Testis (tissue), 3 donors: ENCODE measurements around the gene SDHA. TPM values are rescaled to one million over a fixed set of nuclear protein-coding genes. Genes with fewer than 3 reads are reported as not detected.
"Not testable (repeated sequence)": the region's sequence is repeated elsewhere in the genome, so short reads cannot be mapped to it uniquely, and the experiment has no call there.

Experiments
- DNase-seq: peaks from one replicate; pipeline ENCODE4 v3.0.0-alpha.2; 2019
- H3K27ac ChIP-seq, 2 donors: fragments of 200-600 bp; sonication (generic); one replicate each; pipeline ENCODE4 v1.5.1; 2019
- H3K27me3 ChIP-seq: fragments of 200-600 bp; sonication (generic); one replicate; pipeline ENCODE4 v1.5.1; 2019
- H3K36me3 ChIP-seq: fragments of 200-600 bp; sonication (generic); one replicate; pipeline ENCODE4 v1.5.1; 2017; ENCODE audit warnings: low read depth; ENCODE audit errors: missing control alignments
- H3K4me1 ChIP-seq: fragments of 200-600 bp; sonication (generic); one replicate; pipeline ENCODE4 v1.5.1; 2019
- H3K4me3 ChIP-seq, 2 donors: fragments of 200-600 bp; sonication (generic); one replicate each; pipeline ENCODE4 v1.5.1; 2017 to 2019
- H3K9me3 ChIP-seq: fragments of 200-600 bp; sonication (generic); one replicate; pipeline ENCODE4 v1.5.1; 2017
- POLR2A ChIP-seq: fragments of 450-650 bp; IDR thresholded peaks from one replicate; pipeline ENCODE4 v1.6.1; 2017; ENCODE audit warnings: antibody characterized with exemption, mild to moderate bottlenecking, moderate library complexity
- WGBS, 2 donors: methylation state at CpG; one replicate each; pipeline ENCODE4 v1.1.5; 2018; 5-methylcytosine and 5-hydroxymethylcytosine counted together
- intact Hi-C: fragments of 100-400 bp; cut with DNase I; formaldehyde crosslinking; loops from one replicate; pipeline ENCODE4 v1.15.1; 2023; ENCODE audit warnings: low total_unique reads
- polyA plus RNA-seq: library from polyadenylated mRNA; stranded (reverse); fragments of 350-450 nt; fragmentation: Illumina TruSeq; extraction: RNeasy Lipid Tissue Mini Kit (QIAGEN cat#74804); gene quantifications from one replicate; pipeline ENCODE4 v1.2.3, GENCODE V29; 2014; ENCODE audit warnings: low read depth, low replicate concordance; ENCODE audit not compliant: insufficient read depth
- total RNA-seq, 2 donors: library from RNA; depleted of rRNA; stranded (reverse); fragments of >200 nt; gene quantifications; one replicate each; pipeline ENCODE4 v1.2.3, GENCODE V29; 2016
- TF ChIP-seq, protein P1 (sequence below), 3 experiments: fragments of 450-650 bp in 2 of 3; fragments of 200-600 bp in 1 of 3; sonication (generic) in 1 of 3; IDR thresholded peaks; one replicate each; pipeline ENCODE4 v1.5.1; 2016 to 2019; ENCODE audit warnings: antibody characterized with exemption in 3 of 3, mild to moderate bottlenecking in 2 of 3, moderate library complexity in 1 of 3

The SDHA gene
- total and polyA plus RNA-seq, 3 donors from 2014 or later: 96.9 to 195 (median 107) TPM

DNA sequence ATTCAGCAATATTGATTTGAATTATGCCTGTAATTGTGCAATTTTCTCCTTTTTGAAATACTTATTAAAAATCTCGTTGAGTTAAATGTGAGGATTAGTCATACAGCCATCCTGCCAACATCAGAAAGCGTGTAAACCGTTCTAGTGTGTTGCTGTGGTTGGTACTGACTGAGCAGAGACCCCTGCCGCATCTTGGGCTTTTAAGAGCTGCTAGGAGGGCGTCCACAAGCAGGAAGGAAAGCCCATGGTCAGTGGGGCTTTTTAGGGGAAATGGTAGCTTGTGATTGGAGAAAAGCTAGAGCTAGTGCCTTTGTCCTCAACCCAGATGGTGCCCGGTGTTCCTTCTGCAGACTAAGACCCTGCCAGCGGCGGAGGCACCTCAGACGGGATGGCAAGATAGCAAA lies 1.3 kb downstream of the SDHA start:
- H3K9me3 ChIP-seq: no peaks in the 10 kb centered on the region
- no peaks in the 10 kb centered on the region for H3K27me3 ChIP-seq
- 7 to 13% methylated on average over 9 of the region's 9 CpGs for WGBS, 2 donors
- H3K36me3 ChIP-seq: no peaks in the 10 kb centered on the region
- H3K27ac ChIP-seq: peak overlapping the region; percentile 29 to 89
- TF ChIP-seq, protein P1, sequence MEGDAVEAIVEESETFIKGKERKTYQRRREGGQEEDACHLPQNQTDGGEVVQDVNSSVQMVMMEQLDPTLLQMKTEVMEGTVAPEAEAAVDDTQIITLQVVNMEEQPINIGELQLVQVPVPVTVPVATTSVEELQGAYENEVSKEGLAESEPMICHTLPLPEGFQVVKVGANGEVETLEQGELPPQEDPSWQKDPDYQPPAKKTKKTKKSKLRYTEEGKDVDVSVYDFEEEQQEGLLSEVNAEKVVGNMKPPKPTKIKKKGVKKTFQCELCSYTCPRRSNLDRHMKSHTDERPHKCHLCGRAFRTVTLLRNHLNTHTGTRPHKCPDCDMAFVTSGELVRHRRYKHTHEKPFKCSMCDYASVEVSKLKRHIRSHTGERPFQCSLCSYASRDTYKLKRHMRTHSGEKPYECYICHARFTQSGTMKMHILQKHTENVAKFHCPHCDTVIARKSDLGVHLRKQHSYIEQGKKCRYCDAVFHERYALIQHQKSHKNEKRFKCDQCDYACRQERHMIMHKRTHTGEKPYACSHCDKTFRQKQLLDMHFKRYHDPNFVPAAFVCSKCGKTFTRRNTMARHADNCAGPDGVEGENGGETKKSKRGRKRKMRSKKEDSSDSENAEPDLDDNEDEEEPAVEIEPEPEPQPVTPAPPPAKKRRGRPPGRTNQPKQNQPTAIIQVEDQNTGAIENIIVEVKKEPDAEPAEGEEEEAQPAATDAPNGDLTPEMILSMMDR (IDR thresholded peaks at IDR 0.05): no peak
- no peak for TF ChIP-seq POLR2A
- H3K4me3 ChIP-seq: peak overlapping the region; percentile 92 to 97
- intact Hi-C loops: no loop called here
- H3K4me1 ChIP-seq: peaks cover 4% of the 10 kb centered on the region
- DNase-seq: peak; percentile 40

DNA sequence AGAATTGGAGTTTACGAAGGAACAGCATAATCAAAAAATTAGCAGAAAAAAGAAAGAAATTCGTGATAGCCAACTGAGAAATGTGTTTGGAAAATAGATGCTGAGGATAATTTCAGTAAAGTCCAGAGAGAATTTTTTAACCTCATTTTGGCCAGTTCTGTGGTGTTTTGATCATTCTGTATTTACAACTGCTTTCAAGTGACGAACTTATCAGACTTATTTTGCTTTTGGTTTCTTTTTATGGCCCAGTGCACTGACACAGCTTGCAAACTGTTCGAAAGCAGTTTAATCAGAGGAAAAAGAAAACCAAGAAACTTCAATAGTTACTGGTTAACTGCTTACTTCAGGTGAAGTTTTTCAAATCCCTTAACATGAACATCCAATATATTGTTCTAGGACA lies 1.9 kb downstream of the SDHA start:
- no peak for DNase-seq
- no peaks in the 10 kb centered on the region for H3K27me3 ChIP-seq
- TF ChIP-seq, protein P1 (IDR thresholded peaks at IDR 0.05): no peak
- no peak for TF ChIP-seq POLR2A
- H3K36me3 ChIP-seq: no peaks in the 10 kb centered on the region
- peaks cover 4% of the 10 kb centered on the region for H3K4me1 ChIP-seq
- peak overlapping the region; percentile 92 to 97 for H3K4me3 ChIP-seq
- WGBS, 2 donors: 17 to 29% methylated on average over 4 of the region's 4 CpGs
- H3K27ac ChIP-seq: peak overlapping the region; percentile 29 to 89
- intact Hi-C loops: no loop called here
- H3K9me3 ChIP-seq: no peaks in the 10 kb centered on the region

DNA sequence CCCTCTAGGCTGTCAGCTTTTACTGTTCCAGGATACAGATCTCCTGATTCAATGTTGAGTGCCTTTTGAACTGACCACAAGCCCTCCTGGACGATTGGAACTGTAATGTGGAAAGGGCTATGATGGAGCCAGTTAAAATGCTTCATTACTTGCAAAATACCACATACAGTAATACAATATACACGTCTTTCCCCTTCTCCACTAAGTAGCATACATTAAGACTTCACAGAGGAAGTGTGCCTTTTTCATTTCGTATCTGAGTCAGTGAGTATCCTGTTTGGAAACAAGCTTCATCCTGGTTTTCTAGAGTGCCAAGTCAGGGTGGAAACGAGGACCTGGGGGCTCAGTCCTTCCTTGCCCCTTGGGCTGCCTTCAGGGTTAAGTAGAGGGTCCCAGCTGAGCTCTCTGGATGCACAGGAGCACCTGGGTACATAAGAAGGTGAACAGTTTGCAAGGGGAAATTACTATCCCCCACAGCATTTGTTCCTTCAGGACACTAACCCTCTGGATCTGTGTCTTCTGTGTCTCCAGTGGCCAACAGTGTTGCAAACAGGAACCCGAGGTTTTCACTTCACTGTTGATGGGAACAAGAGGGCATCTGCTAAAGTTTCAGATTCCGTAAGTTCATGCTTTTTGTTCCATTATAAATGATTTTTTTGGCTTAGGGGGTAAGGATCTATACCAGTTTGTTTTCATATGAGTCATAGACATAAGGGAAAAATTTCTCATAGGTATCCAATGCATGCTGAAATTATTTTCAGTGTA lies 5.0 kb downstream of the SDHA start:
- H3K4me1 ChIP-seq, H3K27ac ChIP-seq, H3K27me3 ChIP-seq, intact Hi-C loops, H3K4me3 ChIP-seq, H3K36me3 ChIP-seq, H3K9me3 ChIP-seq, DNase-seq: not testable (repeated sequence)
- WGBS, 2 donors: 69 to 72% methylated on average over 6 of the region's 6 CpGs

DNA sequence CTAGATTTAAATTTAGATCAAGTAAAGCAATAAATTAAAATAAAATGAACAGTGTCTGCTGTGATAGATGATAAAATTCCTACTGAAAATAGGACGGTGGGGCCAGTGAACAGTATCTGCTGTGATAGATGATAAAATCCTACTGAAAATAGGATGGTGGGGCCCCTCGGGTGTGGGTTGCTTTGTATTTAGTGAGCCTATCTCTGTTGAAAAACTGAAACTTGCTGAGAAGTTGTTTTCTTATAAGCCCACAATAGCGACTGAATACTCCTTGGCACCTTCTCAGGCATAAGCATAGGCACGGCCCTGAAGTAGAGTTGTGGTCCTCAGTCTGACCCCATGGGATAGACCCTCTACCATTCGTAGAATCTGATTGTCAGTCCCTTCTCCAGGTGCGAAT lies 5.7 kb downstream of the SDHA start:
- 77 to 82% methylated on average over 6 of the region's 6 CpGs for WGBS, 2 donors
- no peak for DNase-seq
- intact Hi-C loops: no loop called here
- Histone ChIP-seq H3K36me3 (no peaks in the 10 kb centered on the region), H3K4me1 (peaks cover 4% of the 10 kb centered on the region), H3K27ac (no peak overlapping the region), H3K27me3 (no peaks in the 10 kb centered on the region), H3K9me3 (no peaks in the 10 kb centered on the region), H3K4me3 (no peak overlapping the region)
- TF ChIP-seq, protein P1 (IDR thresholded peaks at IDR 0.05): no peak
- no peak for TF ChIP-seq POLR2A

DNA sequence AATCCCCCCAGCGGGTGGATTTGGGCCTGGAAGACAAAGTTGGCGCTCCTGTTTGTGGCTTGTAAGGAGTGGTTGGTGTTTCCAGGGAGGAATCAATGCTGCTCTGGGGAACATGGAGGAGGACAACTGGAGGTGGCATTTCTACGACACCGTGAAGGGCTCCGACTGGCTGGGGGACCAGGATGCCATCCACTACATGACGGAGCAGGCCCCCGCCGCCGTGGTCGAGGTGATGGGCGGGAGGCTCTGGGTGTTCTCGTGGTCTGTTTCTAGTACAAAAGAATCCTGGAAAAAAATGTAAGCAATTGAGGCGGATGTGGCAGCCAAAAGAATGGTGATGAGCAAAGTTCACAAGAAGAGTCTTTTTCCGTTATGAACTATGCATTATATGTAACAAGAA lies 7.2 kb downstream of the SDHA start:
- intact Hi-C loops: no loop called here
- H3K4me3 ChIP-seq: no peak overlapping the region
- no peak for TF ChIP-seq POLR2A
- TF ChIP-seq, protein P1 (IDR thresholded peaks at IDR 0.05): no peak
- H3K4me1 ChIP-seq: no peaks in the 10 kb centered on the region
- H3K27ac ChIP-seq: no peak overlapping the region
- WGBS, 2 donors: 96 to 98% methylated on average over 14 of the region's 14 CpGs
- no peaks in the 10 kb centered on the region for H3K9me3 ChIP-seq
- H3K27me3 ChIP-seq: no peaks in the 10 kb centered on the region
- no peak for DNase-seq
- H3K36me3 ChIP-seq: no peaks in the 10 kb centered on the region

DNA sequence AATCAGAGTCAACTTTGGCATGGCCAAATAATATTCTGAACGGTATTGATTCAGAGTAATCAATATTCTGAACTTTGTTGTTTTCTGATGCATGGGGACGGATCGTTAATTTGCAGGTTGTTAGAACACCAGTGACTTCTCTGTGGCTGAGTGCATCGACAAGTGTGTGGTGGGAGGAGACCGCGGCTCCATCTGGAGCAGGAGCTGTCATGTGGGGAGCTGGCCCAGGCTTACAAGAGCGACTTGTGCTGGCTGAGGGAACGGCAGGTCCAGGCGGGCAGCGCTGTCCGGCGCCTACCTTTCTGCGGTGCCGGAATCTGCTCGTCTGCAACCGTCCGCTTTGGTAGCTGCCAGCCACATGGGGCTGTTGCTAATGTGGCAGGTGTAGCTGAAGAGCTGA lies 9.3 kb downstream of the SDHA start:
- H3K27me3 ChIP-seq, H3K36me3 ChIP-seq, H3K4me1 ChIP-seq, H3K27ac ChIP-seq, H3K4me3 ChIP-seq, intact Hi-C loops, DNase-seq, H3K9me3 ChIP-seq: not testable (repeated sequence)
- 97 to 98% methylated on average over 13 to 17 of the region's 17 CpGs for WGBS, 2 donors
